ENCODE results near the gene PRSS57. TPM values are rescaled to one million over a fixed set of nuclear protein-coding genes. Genes with fewer than 3 reads are reported as not detected.
"Not testable (repeated sequence)": the region's sequence is repeated elsewhere in the genome, so short reads cannot be mapped to it uniquely, and the experiment has no call there.

The PRSS57 gene
- total RNA-seq, 1 experiment from 2014 or later, result not detected

DNA sequence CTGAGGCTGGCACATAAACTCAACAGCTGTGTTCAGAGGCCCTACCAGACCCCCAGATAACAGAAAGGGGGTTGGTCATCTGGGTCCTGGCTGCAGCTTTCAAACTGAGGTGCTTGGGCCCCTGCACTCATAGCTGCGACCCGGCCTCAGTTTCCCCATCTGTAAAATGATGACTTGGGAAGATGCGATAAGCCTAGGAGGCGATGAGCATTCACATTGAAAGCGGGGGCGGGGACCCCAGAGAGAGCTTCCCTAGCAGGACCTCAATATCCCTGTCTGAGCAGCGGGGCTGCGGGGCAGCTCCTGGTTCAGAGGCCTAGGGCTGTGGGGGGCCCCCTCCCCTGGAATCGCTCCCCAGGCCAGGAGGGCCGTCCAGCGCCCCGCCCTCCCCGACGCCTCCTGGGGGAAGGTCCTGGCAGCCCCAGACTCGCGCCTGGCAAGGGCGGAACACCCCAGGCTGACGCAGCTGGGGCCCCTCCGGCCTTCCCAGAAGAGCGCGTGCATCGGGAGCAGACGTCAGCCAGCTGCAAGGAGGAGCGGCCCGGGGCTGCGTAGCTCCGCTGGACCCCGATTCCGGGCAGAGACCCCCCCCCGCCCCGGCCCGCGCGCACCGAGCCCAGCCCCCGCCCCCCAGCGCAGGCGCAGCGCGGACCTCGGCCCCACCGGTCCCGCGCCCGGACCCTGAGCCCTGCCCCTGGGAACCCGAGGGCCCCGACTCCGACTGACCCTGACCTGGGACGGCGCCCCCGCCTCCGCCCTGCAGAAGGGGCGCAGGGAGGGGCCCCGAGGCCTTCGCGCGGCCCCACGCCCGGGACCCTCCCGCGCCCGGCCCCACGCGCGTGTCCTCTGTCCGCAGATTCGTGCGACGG is 15.6 kb downstream of the PRSS57 start:
- DNase-seq (ENCODE audit: low read depth), result no peak

GRCh38 chr19:678791-679388 is 16.4 kb downstream of the PRSS57 start:
- in situ Hi-C loops (cut with HindIII; ENCODE audit: low pct_unique_long_range_greater_than_20kb, low sequenced_read_pairs), result no loop called here
- no peak for DNase-seq (ENCODE audit: low read depth)

More for the DNA sequence above, 15.6 kb downstream of the PRSS57 start:
- in situ Hi-C loops (cut with HindIII; ENCODE audit: low pct_unique_long_range_greater_than_20kb, low sequenced_read_pairs), result no loop called here

GRCh38 chr19:677601-678436 is 17.4 kb downstream of the PRSS57 start:
- DNase-seq (ENCODE audit: low read depth), result peak; percentile 46
- in situ Hi-C loops (cut with HindIII; ENCODE audit: low pct_unique_long_range_greater_than_20kb, low sequenced_read_pairs), result no loop called here

DNA sequence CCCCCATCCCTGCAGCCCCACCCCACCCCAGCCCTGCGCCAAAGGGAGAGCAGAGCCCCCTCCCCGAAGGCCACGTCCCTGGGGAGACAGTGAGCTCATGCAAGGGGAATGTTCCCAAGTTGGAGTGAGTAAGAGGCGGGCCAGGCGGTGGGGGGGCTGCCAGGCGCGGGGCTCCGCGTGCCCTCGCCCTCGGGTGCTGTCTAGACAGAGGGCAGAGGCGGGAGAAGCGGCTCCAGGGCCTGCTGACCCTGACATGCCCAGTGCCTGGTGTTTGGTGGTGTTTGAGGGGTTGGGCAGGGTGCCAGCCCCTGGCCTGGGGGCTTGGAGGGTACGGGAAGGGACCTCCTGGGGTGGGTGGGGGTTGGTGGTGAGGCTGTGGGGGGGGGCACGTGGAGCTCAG is 18.1 kb downstream of the PRSS57 start:
- peak; percentile 74 for DNase-seq (ENCODE audit: low read depth)
- in situ Hi-C loops (cut with HindIII; ENCODE audit: low pct_unique_long_range_greater_than_20kb, low sequenced_read_pairs), result no loop called here

- DNase-seq (ENCODE audit: low read depth), result peak; percentile 36
- in situ Hi-C loops (cut with HindIII; ENCODE audit: low pct_unique_long_range_greater_than_20kb, low sequenced_read_pairs), result no loop called here
Measured at GRCh38 chr19:676339-677105, 18.7 kb downstream of the PRSS57 start, which contains the start of gene FSTL3. Gene FSTL3 (plus strand): TSS chr19:676392. CDS start chr19:676424, 32 bp downstream.

DNA sequence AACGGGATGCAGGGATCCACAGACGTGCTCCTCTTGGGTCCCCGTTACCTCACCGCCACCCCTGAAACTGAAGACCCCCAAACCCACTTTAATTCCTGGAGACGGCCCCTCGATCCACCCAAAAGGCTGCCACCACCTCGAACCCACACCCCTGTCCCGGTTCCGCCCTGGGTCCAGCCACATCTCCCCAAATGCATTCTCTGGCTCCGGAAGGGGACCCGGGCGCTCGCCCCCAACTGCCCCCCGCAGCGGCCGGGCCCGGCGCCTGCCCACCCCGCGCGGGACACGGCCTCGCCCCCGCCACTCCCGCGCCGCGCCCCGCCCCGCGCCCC is 19.3 kb downstream of the PRSS57 start:
- DNase-seq (ENCODE audit: low read depth), result no peak
- in situ Hi-C loops (cut with HindIII; ENCODE audit: low pct_unique_long_range_greater_than_20kb, low sequenced_read_pairs), result no loop called here

GRCh38 chr19:674282-675151 is 20.7 kb downstream of the PRSS57 start:
- in situ Hi-C loops (cut with HindIII; ENCODE audit: low pct_unique_long_range_greater_than_20kb, low sequenced_read_pairs), result no loop called here
- no peak for DNase-seq (ENCODE audit: low read depth)

DNA sequence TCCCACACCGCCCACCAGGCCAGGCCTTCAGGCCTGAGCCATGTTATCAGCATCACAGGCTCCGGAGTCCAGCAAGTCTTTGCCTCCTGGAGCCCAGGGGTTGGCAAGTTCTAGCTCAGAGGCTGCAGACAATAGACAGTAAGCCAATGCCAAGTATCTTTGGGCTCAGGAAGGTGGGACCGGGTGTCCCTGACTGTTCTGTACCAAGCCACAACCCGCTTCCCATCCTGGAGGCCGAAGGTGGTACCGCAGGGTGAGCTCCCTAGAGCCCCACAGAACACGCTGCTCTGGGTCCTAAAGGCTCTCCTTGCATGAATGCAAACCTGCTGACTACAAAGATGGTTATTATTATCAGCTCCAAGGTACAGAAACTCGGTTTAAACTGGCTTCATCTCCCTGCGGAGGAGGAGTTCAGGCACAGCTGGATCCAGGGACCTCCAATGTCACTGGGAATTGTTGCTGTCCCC is 24.6 kb downstream of the PRSS57 start:
- in situ Hi-C loops (cut with HindIII; ENCODE audit: low pct_unique_long_range_greater_than_20kb, low sequenced_read_pairs), result no loop called here

DNA sequence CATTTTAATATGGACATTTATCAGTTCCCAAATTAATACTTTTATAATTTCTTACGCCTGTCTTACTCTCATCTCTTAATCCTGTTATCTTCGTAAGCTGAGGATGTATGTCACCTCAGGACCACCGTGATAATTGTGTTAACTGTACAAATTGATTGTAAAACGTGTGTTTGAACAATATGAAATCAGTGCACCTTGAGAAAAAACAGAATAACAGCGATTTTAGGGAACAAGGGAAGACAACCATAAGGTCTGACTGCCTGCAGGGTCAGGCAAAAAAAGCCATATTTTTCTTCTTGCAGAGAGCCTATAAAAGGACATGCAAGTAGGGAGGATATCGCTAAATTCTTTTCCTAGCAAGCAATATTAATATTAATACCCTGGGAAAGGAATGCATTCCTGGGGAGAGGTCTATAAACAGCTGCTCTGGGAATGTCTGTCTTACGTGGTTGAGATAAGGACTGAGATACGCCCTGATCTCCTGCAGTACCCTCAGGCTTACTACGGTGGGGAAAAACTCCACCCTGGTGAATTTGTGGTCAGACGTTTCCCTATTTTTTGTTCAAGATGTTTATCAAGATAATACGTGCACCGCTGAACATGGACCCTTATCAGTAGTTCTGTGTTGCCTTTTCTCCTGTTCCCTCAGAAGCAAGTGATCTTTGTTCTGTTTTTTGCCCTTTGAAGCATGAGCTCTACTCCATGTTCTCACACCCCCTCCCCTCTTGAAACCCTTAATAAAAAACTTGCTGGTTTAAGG is 26.4 kb downstream of the PRSS57 start:
- DNase-seq (ENCODE audit: low read depth); in situ Hi-C loops (cut with HindIII; ENCODE audit: low pct_unique_long_range_greater_than_20kb, low sequenced_read_pairs): not testable (repeated sequence)

More for the DNA sequence above, 24.6 kb downstream of the PRSS57 start:
- no peak for DNase-seq (ENCODE audit: low read depth)

DNA sequence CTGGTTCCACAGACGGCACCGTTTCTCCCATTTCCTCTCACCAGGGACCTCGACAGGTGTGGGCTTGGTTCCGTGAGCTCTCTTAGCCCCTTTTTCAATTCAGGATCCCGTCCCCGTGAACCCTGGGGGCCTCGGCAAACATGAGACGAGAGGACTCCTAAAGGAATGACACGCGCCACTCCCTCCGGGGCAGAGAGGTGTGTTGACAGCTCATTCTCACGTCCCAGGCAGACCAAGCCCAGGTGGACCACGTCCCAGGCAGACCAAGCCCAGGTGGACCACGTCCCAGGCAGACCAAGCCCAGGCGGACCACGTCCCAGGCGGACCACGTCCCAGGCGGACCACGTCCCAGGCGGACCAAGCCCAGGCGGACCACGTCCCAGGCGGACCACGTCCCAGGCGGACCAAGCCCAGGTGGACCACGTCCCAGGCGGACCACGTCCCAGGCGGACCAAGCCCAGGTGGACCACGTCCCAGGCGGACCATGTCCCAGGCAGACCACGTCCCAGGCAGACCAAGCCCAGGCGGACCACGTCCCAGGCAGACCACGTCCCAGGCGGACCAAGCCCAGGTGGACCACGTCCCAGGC is 28.2 kb downstream of the PRSS57 start:
- DNase-seq (ENCODE audit: low read depth); in situ Hi-C loops (cut with HindIII; ENCODE audit: low pct_unique_long_range_greater_than_20kb, low sequenced_read_pairs): not testable (repeated sequence)

- peak; percentile 64 for DNase-seq (ENCODE audit: low read depth)
- in situ Hi-C loops (cut with HindIII; ENCODE audit: low pct_unique_long_range_greater_than_20kb, low sequenced_read_pairs), result no loop called here
Measured at GRCh38 chr19:664913-665443, 30.3 kb downstream of the PRSS57 start.

DNA sequence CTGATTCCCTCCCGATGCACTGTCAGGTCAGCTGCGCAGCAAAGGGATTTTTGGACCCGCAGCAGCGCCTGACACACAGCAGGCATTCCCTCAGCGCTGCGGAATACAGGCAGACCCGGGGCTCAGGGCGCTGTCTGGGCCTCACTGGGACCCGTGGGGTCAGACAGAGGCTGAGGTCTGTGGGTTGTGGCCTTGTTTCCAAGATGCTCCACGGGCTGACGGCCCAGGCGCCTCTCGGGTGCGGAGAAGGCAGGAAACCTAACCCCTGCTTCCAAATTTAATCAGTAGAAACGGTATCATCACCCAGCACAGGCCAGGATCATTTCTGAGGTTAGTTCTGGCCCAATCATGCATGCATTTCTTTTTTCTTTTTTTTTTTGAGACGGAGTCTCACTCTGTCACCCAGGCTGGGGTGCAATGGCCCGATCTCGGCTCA is 31.6 kb downstream of the PRSS57 start:
- no peak for DNase-seq (ENCODE audit: low read depth)
- in situ Hi-C loops (cut with HindIII; ENCODE audit: low pct_unique_long_range_greater_than_20kb, low sequenced_read_pairs), result no loop called here

GRCh38 chr19:662962-663681 is 32.1 kb downstream of the PRSS57 start, which contains the start of gene RNF126:
Gene RNF126 (minus strand): TSS chr19:663214. CDS start chr19:663121, 93 bp downstream.
- in situ Hi-C loops (cut with HindIII; ENCODE audit: low pct_unique_long_range_greater_than_20kb, low sequenced_read_pairs), result no loop called here
- peak; percentile 67 for DNase-seq (ENCODE audit: low read depth)

GRCh38 chr19:662207-662961 is 32.9 kb downstream of the PRSS57 start:
- in situ Hi-C loops (cut with HindIII; ENCODE audit: low pct_unique_long_range_greater_than_20kb, low sequenced_read_pairs), result no loop called here
- DNase-seq (ENCODE audit: low read depth), result peak; percentile 36

Data from Caki2 (cell line).